HepG2 (cell line): ENCODE measurements around the gene COL2A1. TPM values are rescaled to one million over a fixed set of nuclear protein-coding genes. Genes with fewer than 3 reads are reported as not detected.

ENCODE experiments used
- ATAC-seq: fragments of 200-7000 bp; cut with Tn5 transposase; 3 replicates; pipeline ENCODE4 v1.9.1; 2020; ENCODE audit warnings: mild to moderate bottlenecking, moderate library complexity
- BruUV-seq: library from RNA; stranded (reverse); fragments of 400-500 nt; replicated peaks from 2 replicates; lab custom pipeline; 2021; lab: Mats Ljungman, UMichigan
- CTCF ChIA-PET: fragments of 300-600 bp; formaldehyde crosslinking; extraction: SDS; loops from one replicate; lab custom pipeline; 2021; ENCODE audit warnings: low total read pairs, inconsistent platforms, low intra/inter-chr PET ratio; lab: Yijun Ruan, JAX
- POLR2A ChIA-PET: fragments of 350-600 bp; sonication (Branson Sonifier 250); formaldehyde crosslinking; loops from one replicate; lab custom pipeline; 2020; ENCODE audit warnings: antibody characterized with exemption, inconsistent platforms; lab: Yijun Ruan, JAX
- DNase-seq: peaks from one replicate; pipeline ENCODE4 v3.0.0-alpha.2; 2015; ENCODE audit warnings: low spot score
- FAIRE-seq: peaks from 3 replicates; lab custom pipeline; 2011; peaks lifted over from hg19 to GRCh38; lab: Jason Lieb, UNC
- H2AFZ ChIP-seq: one replicate; pipeline ENCODE4 v1.6.1; 2011; ENCODE audit warnings: low read length, inconsistent platforms
- H3K27ac ChIP-seq: fragments of 300-600 bp; 3 replicates; pipeline ENCODE4 v1.8.0; 2011; ENCODE audit warnings: mixed run types, mild to moderate bottlenecking, mixed read lengths, low read length, inconsistent platforms; ENCODE audit not compliant: insufficient read depth; ENCODE audit errors: extremely low read length
- H3K27me3 ChIP-seq, 2 experiments: fragments of 200-600 bp in 1 of 2; 2 replicates in 1 of 2; 3 replicates in 1 of 2; pipeline versions ENCODE4 v1.6.0 to v1.8.0; 2011; ENCODE audit warnings: low read length in 2 of 2, mild to moderate bottlenecking in 2 of 2, moderate library complexity in 2 of 2, inconsistent platforms in 1 of 2; ENCODE audit not compliant: insufficient read depth in 2 of 2, control insufficient read depth in 1 of 2
- H3K36me3 ChIP-seq, 2 experiments: fragments of 200-600 bp in 1 of 2; replicated peaks in 1 of 2; 2 replicates in 1 of 2; 3 replicates in 1 of 2; pipeline versions ENCODE4 v1.5.1 to v1.8.0; 2011; ENCODE audit warnings: low read length in 2 of 2, inconsistent platforms in 1 of 2; ENCODE audit not compliant: insufficient read depth in 2 of 2, control insufficient read depth in 1 of 2
- H3K4me1 ChIP-seq: 2 replicates; pipeline ENCODE4 v1.5.1; 2012; ENCODE audit warnings: low read length, inconsistent platforms; ENCODE audit not compliant: insufficient read depth
- H3K4me2 ChIP-seq: 2 replicates; pipeline ENCODE4 v1.6.0; 2011; ENCODE audit warnings: low read depth, low read length, inconsistent platforms
- H3K4me3 ChIP-seq, 3 experiments: fragments of 200-600 bp in 1 of 3; sonication (generic), shearing (Covaris generic) in 1 of 3; replicated peaks in 1 of 3; 2 replicates each; pipeline ENCODE4 v1.5.1; 2011 to 2016; ENCODE audit warnings: low read length in 3 of 3, inconsistent platforms in 2 of 3, low read depth in 2 of 3, mild to moderate bottlenecking in 2 of 3, control low read depth in 1 of 3, mixed read lengths in 1 of 3; ENCODE audit not compliant: insufficient read depth in 1 of 3
- H3K79me2 ChIP-seq: one replicate; pipeline ENCODE4 v1.6.1; 2011; ENCODE audit warnings: low read length, inconsistent platforms; ENCODE audit not compliant: insufficient read depth
- H3K9ac ChIP-seq: 2 replicates; pipeline ENCODE4 v1.6.0; 2011; ENCODE audit warnings: mild to moderate bottlenecking, low read depth, low read length, inconsistent platforms; ENCODE audit not compliant: insufficient read depth
- H3K9me3 ChIP-seq: 2 replicates; pipeline ENCODE4 v1.5.1; 2012; ENCODE audit warnings: mild to moderate bottlenecking, low read length
- H4K20me1 ChIP-seq: 2 replicates; pipeline ENCODE4 v1.6.0; 2011; ENCODE audit warnings: inconsistent platforms, mild to moderate bottlenecking, low read length, moderate library complexity; ENCODE audit not compliant: insufficient read depth
- BORCS8-MEF2B ChIP-seq: sonication (generic); formaldehyde crosslinking; IDR thresholded peaks from 2 replicates; pipeline ENCODE4 v1.8.0; 2022; ENCODE audit warnings: mild to moderate bottlenecking, missing genetic modification reagents
- GPN1 ChIP-seq: sonication (generic); formaldehyde crosslinking; IDR thresholded peaks from 2 replicates; pipeline ENCODE4 v1.5.1; 2020; ENCODE audit warnings: missing genetic modification reagents, borderline replicate concordance
- NCOA1 ChIP-seq: sonication (generic); formaldehyde crosslinking; IDR thresholded peaks from 2 replicates; pipeline ENCODE4 v1.9.0; 2021; ENCODE audit warnings: missing genetic modification reagents
- SMYD3 ChIP-seq: sonication (generic); formaldehyde crosslinking; IDR thresholded peaks from 2 replicates; pipeline ENCODE4 v1.8.1; 2023; ENCODE audit warnings: mild to moderate bottlenecking, missing genetic modification reagents
- TEAD3 ChIP-seq: optimal IDR thresholded peaks from 2 replicates; pipeline ENCODE3; 2016; ENCODE audit warnings: borderline replicate concordance
- ZNF607 ChIP-seq: sonication (generic); formaldehyde crosslinking; IDR thresholded peaks from 2 replicates; pipeline ENCODE4 v1.5.1; 2020; ENCODE audit warnings: missing genetic modification reagents, mild to moderate bottlenecking, borderline replicate concordance
- ZNF784 ChIP-seq: sonication (generic); formaldehyde crosslinking; IDR thresholded peaks from 2 replicates; pipeline ENCODE4 v1.5.1; 2020; ENCODE audit warnings: missing genetic modification reagents, mild to moderate bottlenecking, borderline replicate concordance
- WGBS: methylation state at CpG from one replicate; pipeline ENCODE4 v1.1.6; 2017; ENCODE audit warnings: low lambda C conversion rate; 5-methylcytosine and 5-hydroxymethylcytosine counted together
- in situ Hi-C: cut with HindIII; loops from 2 replicates; pipeline ENCODE4 v1.10.0; 2017; ENCODE audit warnings: low pct_unique_long_range_greater_than_20kb; ENCODE audit not compliant: extremely low pct_ligation_motif_present
- intact Hi-C: fragments of 100-400 bp; cut with micrococcal nuclease; formaldehyde crosslinking; loops from one replicate; pipeline ENCODE4 v1.10.0; 2022; ENCODE audit not compliant: unreplicated experiment
- polyA plus RNA-seq, 8 experiments: library from polyadenylated mRNA; depleted of rRNA in 3 of 8; stranded (reverse) in 7 of 8; unstranded in 1 of 8; fragments of >200 nt; fragmentation: Illumina TruSeq in 4 of 8; extraction: Trizol in 4 of 8; gene quantifications; 2 replicates each; pipeline versions ENCODE4 v1.2.1 to v1.2.3, GENCODE V29; 2011 to 2016; ENCODE audit warnings: low read depth in 4 of 8, missing spikeins in 1 of 8, mixed read lengths in 1 of 8; ENCODE audit not compliant: insufficient read depth in 1 of 8
- total RNA-seq, 5 experiments: library from RNA; depleted of rRNA; stranded (reverse); fragments of >200 nt; fragmentation: Illumina TruSeq; extraction: Trizol; gene quantifications; 2 replicates each; pipeline ENCODE4 v1.2.3, GENCODE V29; 2016; ENCODE audit warnings: low read depth in 1 of 5

The COL2A1 gene
- total and polyA plus RNA-seq, 2 of the 13 experiments (the other 11 are each of a cell fraction or from before 2014, with no cell fraction given), result 7.4 to 38.3 TPM

DNA sequence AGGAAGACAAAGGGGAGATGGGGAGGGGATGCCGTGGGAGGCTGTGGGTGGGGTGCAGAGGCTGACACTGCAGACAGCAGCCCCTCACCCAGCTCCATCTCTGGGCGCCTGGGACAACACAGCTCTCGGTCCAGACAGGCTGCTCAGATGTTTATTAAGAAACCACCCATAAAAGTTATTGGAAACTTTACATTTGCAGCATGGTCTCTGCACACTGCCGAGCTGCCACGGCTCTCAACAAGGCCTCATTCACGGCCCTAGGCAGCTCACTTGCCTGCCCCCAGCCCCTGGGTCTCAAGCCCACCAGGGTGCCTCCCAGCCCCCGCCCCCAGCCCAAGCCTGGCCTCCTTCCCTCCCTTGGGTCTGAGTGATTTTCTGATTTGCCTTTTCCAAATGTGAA is 21.0 kb upstream of the COL2A1 start (continued):
- no peak for TF ChIP-seq SMYD3 (CRISPR knock-in tag)
- TF ChIP-seq, all 625 proteins: peak for 0

GRCh38 chr12:48024735-48025134 is 20.5 kb upstream of the COL2A1 start:
- in situ Hi-C loops (no loop called here), intact Hi-C loops (loop anchor here (10.0 kb wide), 1 partner anchor 60 kb away; the partner anchor contains the start of gene TMEM106C)
- Histone ChIP-seq H3K79me2 (no peaks in the 10 kb centered on the region), H3K9me3 (no peaks in the 10 kb centered on the region), H3K4me3 (no peak overlapping the region), H3K36me3 (no peaks in the 10 kb centered on the region), H3K27me3 (peaks cover 3 to 9% of the 10 kb centered on the region in 2 experiments; a peak in 1 of 5 replicates)
- FAIRE-seq (no peak), ATAC-seq (no peak), DNase-seq (no peak)
- ChIA-PET CTCF (no interaction called here), POLR2A (no interaction called here)
- TF ChIP-seq BORCS8-MEF2B (CRISPR knock-in tag) (no peak), TEAD3 (CRISPR knock-in tag) (no peak), GPN1 (no peak), ZNF784 (no peak), ZNF607 (CRISPR knock-in tag) (no peak), NCOA1 (CRISPR knock-in tag) (no peak)
- TF ChIP-seq, all 625 proteins: peak for 0
- no peaks in the 10 kb centered on the region for H4K20me1 ChIP-seq
- no peak overlapping the region for H3K4me2 ChIP-seq
- no peak overlapping the region for H3K9ac ChIP-seq
- WGBS, result 82% methylated on average over 9 of the region's 9 CpGs
- peaks cover 83% of the 10 kb centered on the region for H3K4me1 ChIP-seq
- no peak overlapping the region for H2AFZ ChIP-seq
- no peak overlapping the region for H3K27ac ChIP-seq
- BruUV-seq, result no TSS peak
